ENCODE measurements around the gene ADAMTS12.

Gene ADAMTS12

DNA sequence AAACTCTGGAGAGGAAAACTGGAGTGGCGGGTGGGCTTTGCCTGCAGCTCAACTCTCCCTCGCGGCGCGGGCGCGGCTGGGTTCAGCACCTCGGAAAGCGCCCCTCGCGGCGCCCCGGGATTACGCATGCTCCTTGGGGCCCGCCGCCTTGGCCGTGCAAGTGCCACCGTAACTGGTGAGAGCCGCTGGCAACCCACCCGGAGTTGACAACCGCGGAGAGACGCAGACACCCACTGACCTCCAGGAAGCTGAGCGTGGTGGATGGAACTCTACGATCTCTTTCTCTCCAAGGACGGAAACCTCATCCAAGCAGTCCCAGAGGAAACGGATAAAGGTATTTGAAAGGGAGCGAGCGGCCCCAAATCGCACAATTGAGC is 44.2 kb upstream of the ADAMTS12 start:
- H3K4me3 ChIP-seq (ENCODE audit: severe bottlenecking), result no peak overlapping the region

DNA sequence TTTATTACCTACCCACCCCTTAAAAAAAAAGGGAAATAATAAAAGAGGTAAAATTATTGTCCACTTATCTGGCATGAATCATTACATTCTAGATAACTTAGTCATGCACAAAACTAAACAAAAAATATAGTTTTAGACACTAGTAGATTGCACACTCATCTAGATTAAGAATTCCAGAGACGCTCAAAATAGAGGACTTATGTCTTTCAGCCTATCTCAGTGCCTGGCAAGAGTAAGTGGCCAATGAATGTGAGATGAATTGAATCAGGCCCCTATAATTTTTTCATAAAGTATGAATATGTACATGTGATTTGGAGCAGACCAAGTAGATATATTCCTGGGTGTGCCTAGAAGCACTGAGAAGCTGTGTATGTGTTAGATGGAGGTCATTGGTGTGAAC is 42.4 kb upstream of the ADAMTS12 start:
- Histone ChIP-seq H3K4me3 (ENCODE audit: severe bottlenecking) (no peak overlapping the region), H3K9me3 (ENCODE audit: severe bottlenecking) (no peaks in the 10 kb centered on the region), H3K27ac (ENCODE audit: poor library complexity, severe bottlenecking) (peak overlapping the region; percentile 27), H3K27me3 (ENCODE audit: insufficient read depth, poor library complexity, severe bottlenecking) (peaks cover 42% of the 10 kb centered on the region), H3K4me1 (ENCODE audit: insufficient read depth, poor library complexity, severe bottlenecking) (peaks cover 5% of the 10 kb centered on the region), H3K36me3 (ENCODE audit: low read depth) (no peaks in the 10 kb centered on the region)
- ATAC-seq (ENCODE audit: low read depth), result peak; percentile 56
- no peak for DNase-seq (ENCODE audit: low spot score)
- TF ChIP-seq, protein P1, sequence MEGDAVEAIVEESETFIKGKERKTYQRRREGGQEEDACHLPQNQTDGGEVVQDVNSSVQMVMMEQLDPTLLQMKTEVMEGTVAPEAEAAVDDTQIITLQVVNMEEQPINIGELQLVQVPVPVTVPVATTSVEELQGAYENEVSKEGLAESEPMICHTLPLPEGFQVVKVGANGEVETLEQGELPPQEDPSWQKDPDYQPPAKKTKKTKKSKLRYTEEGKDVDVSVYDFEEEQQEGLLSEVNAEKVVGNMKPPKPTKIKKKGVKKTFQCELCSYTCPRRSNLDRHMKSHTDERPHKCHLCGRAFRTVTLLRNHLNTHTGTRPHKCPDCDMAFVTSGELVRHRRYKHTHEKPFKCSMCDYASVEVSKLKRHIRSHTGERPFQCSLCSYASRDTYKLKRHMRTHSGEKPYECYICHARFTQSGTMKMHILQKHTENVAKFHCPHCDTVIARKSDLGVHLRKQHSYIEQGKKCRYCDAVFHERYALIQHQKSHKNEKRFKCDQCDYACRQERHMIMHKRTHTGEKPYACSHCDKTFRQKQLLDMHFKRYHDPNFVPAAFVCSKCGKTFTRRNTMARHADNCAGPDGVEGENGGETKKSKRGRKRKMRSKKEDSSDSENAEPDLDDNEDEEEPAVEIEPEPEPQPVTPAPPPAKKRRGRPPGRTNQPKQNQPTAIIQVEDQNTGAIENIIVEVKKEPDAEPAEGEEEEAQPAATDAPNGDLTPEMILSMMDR (IDR thresholded peaks at IDR 0.05; ENCODE audit: poor library complexity, severe bottlenecking), result no peak

More for the DNA sequence above, 44.2 kb upstream of the ADAMTS12 start:
- no peaks in the 10 kb centered on the region for H3K9me3 ChIP-seq (ENCODE audit: severe bottlenecking)
- peak; percentile 72 for DNase-seq (ENCODE audit: low spot score)
- H3K27ac ChIP-seq (ENCODE audit: poor library complexity, severe bottlenecking), result no peak overlapping the region
- peaks cover 60% of the 10 kb centered on the region for H3K27me3 ChIP-seq (ENCODE audit: insufficient read depth, poor library complexity, severe bottlenecking)
- TF ChIP-seq, protein P1 (IDR thresholded peaks at IDR 0.05; ENCODE audit: poor library complexity, severe bottlenecking), result no peak
- peaks cover 5% of the 10 kb centered on the region for H3K4me1 ChIP-seq (ENCODE audit: insufficient read depth, poor library complexity, severe bottlenecking)
- H3K36me3 ChIP-seq (ENCODE audit: low read depth), result no peaks in the 10 kb centered on the region
- peak; percentile 48; the same call in 2 of the 3 replicates for ATAC-seq (ENCODE audit: low read depth)

GRCh38 chr5:33933723-33934169 is 42.0 kb upstream of the ADAMTS12 start:
- H3K4me1 ChIP-seq (ENCODE audit: insufficient read depth, poor library complexity, severe bottlenecking), result peaks cover 5% of the 10 kb centered on the region
- H3K27ac ChIP-seq (ENCODE audit: poor library complexity, severe bottlenecking), result peak overlapping the region; percentile 27
- no peaks in the 10 kb centered on the region for H3K9me3 ChIP-seq (ENCODE audit: severe bottlenecking)
- TF ChIP-seq, protein P1 (IDR thresholded peaks at IDR 0.05; ENCODE audit: poor library complexity, severe bottlenecking), result no peak
- H3K36me3 ChIP-seq (ENCODE audit: low read depth), result no peaks in the 10 kb centered on the region
- no peak overlapping the region for H3K4me3 ChIP-seq (ENCODE audit: severe bottlenecking)
- peaks cover 38% of the 10 kb centered on the region for H3K27me3 ChIP-seq (ENCODE audit: insufficient read depth, poor library complexity, severe bottlenecking)
- DNase-seq (ENCODE audit: low spot score), result no peak
- ATAC-seq (ENCODE audit: low read depth), result no peak

DNA sequence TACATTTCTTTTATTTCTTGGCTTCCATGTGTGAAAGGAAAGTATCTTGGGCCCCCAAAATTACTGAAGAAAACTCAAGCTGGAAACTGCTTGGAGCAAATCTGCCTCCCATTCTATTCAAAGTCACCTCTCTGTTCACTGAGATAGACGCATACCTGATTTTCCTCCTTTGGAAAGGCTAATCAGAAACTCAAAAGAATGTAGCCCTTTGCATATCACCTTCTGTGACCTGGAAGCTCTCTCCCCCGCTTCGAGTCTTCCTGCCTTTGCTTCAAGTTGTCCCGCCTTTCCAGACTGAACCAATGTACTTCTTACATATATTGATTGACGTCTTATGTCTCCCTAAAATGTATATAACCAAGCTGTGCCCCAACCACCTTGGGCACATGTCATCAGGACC is 39.3 kb upstream of the ADAMTS12 start:
- Histone ChIP-seq H3K9me3 (ENCODE audit: severe bottlenecking) (no peaks in the 10 kb centered on the region), H3K4me3 (ENCODE audit: severe bottlenecking) (no peak overlapping the region), H3K27ac (ENCODE audit: poor library complexity, severe bottlenecking) (no peak overlapping the region), H3K4me1 (ENCODE audit: insufficient read depth, poor library complexity, severe bottlenecking) (peaks cover 5% of the 10 kb centered on the region), H3K36me3 (ENCODE audit: low read depth) (no peaks in the 10 kb centered on the region), H3K27me3 (ENCODE audit: insufficient read depth, poor library complexity, severe bottlenecking) (peaks cover 12% of the 10 kb centered on the region)
- TF ChIP-seq, protein P1 (IDR thresholded peaks at IDR 0.05; ENCODE audit: poor library complexity, severe bottlenecking), result no peak
- DNase-seq (ENCODE audit: low spot score) (no peak), ATAC-seq (ENCODE audit: low read depth) (no peak)

GRCh38 chr5:33929925-33930690 is 38.3 kb upstream of the ADAMTS12 start:
- Histone ChIP-seq H3K27ac (ENCODE audit: poor library complexity, severe bottlenecking) (no peak overlapping the region), H3K9me3 (ENCODE audit: severe bottlenecking) (no peaks in the 10 kb centered on the region), H3K4me3 (ENCODE audit: severe bottlenecking) (no peak overlapping the region), H3K27me3 (ENCODE audit: insufficient read depth, poor library complexity, severe bottlenecking) (peaks cover 2% of the 10 kb centered on the region), H3K4me1 (ENCODE audit: insufficient read depth, poor library complexity, severe bottlenecking) (peaks cover 5% of the 10 kb centered on the region), H3K36me3 (ENCODE audit: low read depth) (no peaks in the 10 kb centered on the region)
- DNase-seq (ENCODE audit: low spot score) (no peak), ATAC-seq (ENCODE audit: low read depth) (no peak)
- TF ChIP-seq, protein P1 (IDR thresholded peaks at IDR 0.05; ENCODE audit: poor library complexity, severe bottlenecking), result no peak

Data from RWPE2 (cell line).